GDM1 (cell line): ENCODE measurements around the gene CMAS.
A peak's percentile ranks its signal among the peaks of the same experiment; 100 is the strongest.
"Not testable (repeated sequence)": the region's sequence is repeated elsewhere in the genome, so short reads cannot be mapped to it uniquely, and the experiment has no call there.

ENCODE experiments used
- DNase-seq: peaks from one replicate; lab custom pipeline; 2025; lab: John Stamatoyannopoulos, UW

Gene CMAS

GRCh38 chr12:22047494-22047893, 1.5 kb downstream of the CMAS start:
- no peak for DNase-seq

- no peak for DNase-seq
These were observed 2.5 kb downstream of the CMAS start for GRCh38 chr12:22048351-22049041.

- no peak for DNase-seq
These were observed 4.1 kb downstream of the CMAS start for GRCh38 chr12:22050078-22050477.

GRCh38 chr12:22051114-22051698, 5.2 kb downstream of the CMAS start:
- DNase-seq, result no peak

GRCh38 chr12:22052994-22053393, 7.0 kb downstream of the CMAS start:
- DNase-seq, result not testable (repeated sequence)

GRCh38 chr12:22054155-22054554, 8.1 kb downstream of the CMAS start:
- DNase-seq, result no peak

- no peak for DNase-seq
These were observed 10.6 kb downstream of the CMAS start for GRCh38 chr12:22056607-22057006.

GRCh38 chr12:22059976-22060647, 14.1 kb downstream of the CMAS start:
- no peak for DNase-seq

- DNase-seq, result no peak
These were observed 18.9 kb downstream of the CMAS start for GRCh38 chr12:22064968-22065367.

GRCh38 chr12:22066310-22066709, 20.3 kb downstream of the CMAS start:
- DNase-seq, result no peak

GRCh38 chr12:22069851-22070250, 23.8 kb downstream of the CMAS start:
- DNase-seq, result no peak

- no peak for DNase-seq
These were observed 36.2 kb downstream of the CMAS start for GRCh38 chr12:22082190-22082701.

GRCh38 chr12:22083167-22083566, 37.1 kb downstream of the CMAS start:
- DNase-seq, result no peak

- no peak for DNase-seq
These were observed 38.8 kb downstream of the CMAS start for GRCh38 chr12:22084852-22085251.

- DNase-seq, result no peak
These were observed 42.9 kb downstream of the CMAS start for GRCh38 chr12:22088886-22089285.

GRCh38 chr12:22089486-22089885, 43.5 kb downstream of the CMAS start:
- DNase-seq, result no peak

GRCh38 chr12:22099062-22099461, 53.0 kb downstream of the CMAS start:
- not testable (repeated sequence) for DNase-seq

GRCh38 chr12:22100958-22101748, 55.1 kb downstream of the CMAS start:
- DNase-seq, result peak; percentile 2

GRCh38 chr12:22101749-22102243, 55.8 kb downstream of the CMAS start:
- peak; percentile 2 for DNase-seq

GRCh38 chr12:22103418-22103817, 57.4 kb downstream of the CMAS start:
- no peak for DNase-seq

GRCh38 chr12:22105542-22105941, 59.5 kb downstream of the CMAS start:
- no peak for DNase-seq

- no peak for DNase-seq
These were observed 64.2 kb downstream of the CMAS start for GRCh38 chr12:22110176-22110575.
